Liver (tissue), 9 donors: ENCODE measurements around the gene TRIO. TPM values are rescaled to one million over a fixed set of nuclear protein-coding genes. Genes with fewer than 3 reads are reported as not detected.
A peak's percentile ranks its signal among the peaks of the same experiment; 100 is the strongest.

Experiments
- DNase-seq: peaks from one replicate; pipeline ENCODE4 v3.0.0-alpha.2; 2017; ENCODE audit warnings: low spot score
- H3K27ac ChIP-seq, 2 donors: one replicate each; pipeline ENCODE4 v1.7.0; 2013; ENCODE audit warnings: inconsistent platforms in 2 of 2, low read length in 2 of 2, control low read depth in 1 of 2, low read depth in 1 of 2, mild to moderate bottlenecking in 1 of 2
- H3K27me3 ChIP-seq, 4 donors: one replicate each; pipeline versions ENCODE4 v1.6.1 to v1.7.0; 2013; ENCODE audit warnings: low read length in 3 of 4, inconsistent platforms in 1 of 4, mild to moderate bottlenecking in 1 of 4, moderate library complexity in 1 of 4; ENCODE audit not compliant: control insufficient read depth in 4 of 4, insufficient read depth in 4 of 4
- H3K36me3 ChIP-seq, 4 donors: one replicate each; pipeline versions ENCODE4 v1.6.1 to v1.7.0; 2013; ENCODE audit warnings: low read length in 3 of 4, mild to moderate bottlenecking in 3 of 4, low read depth in 1 of 4, moderate library complexity in 1 of 4; ENCODE audit not compliant: control insufficient read depth in 4 of 4, insufficient read depth in 3 of 4
- H3K4me1 ChIP-seq, 4 donors: one replicate each; pipeline versions ENCODE4 v1.6.1 to v1.7.0; 2013; ENCODE audit warnings: low read length in 3 of 4, mild to moderate bottlenecking in 3 of 4, moderate library complexity in 1 of 4; ENCODE audit not compliant: control insufficient read depth in 4 of 4, insufficient read depth in 4 of 4
- H3K4me3 ChIP-seq, 3 donors: one replicate each; pipeline versions ENCODE4 v1.6.1 to v1.7.0; 2013; ENCODE audit warnings: low read length in 3 of 3, control low read depth in 1 of 3, low read depth in 1 of 3, mild to moderate bottlenecking in 1 of 3
- H3K9ac ChIP-seq, 2 donors: one replicate each; pipeline ENCODE4 v1.7.0; 2013; ENCODE audit warnings: low read length in 2 of 2, mild to moderate bottlenecking in 2 of 2, moderate library complexity in 2 of 2, control low read depth in 1 of 2, low read depth in 1 of 2
- H3K9me3 ChIP-seq, 4 donors: one replicate each; pipeline versions ENCODE4 v1.6.1 to v1.7.0; 2013; ENCODE audit warnings: low read length in 3 of 4; ENCODE audit not compliant: control insufficient read depth in 4 of 4
- FOXA2 ChIP-seq: IDR thresholded peaks from 2 replicates; pipeline ENCODE4 v1.6.1; 2016; ENCODE audit warnings: antibody characterized with exemption
- GABPA ChIP-seq, 2 donors: IDR thresholded peaks in 1 of 2; conservative IDR thresholded peaks in 1 of 2; 2 replicates each; pipeline ENCODE4 v1.6.1; 2016; ENCODE audit warnings: antibody characterized with exemption in 2 of 2, mild to moderate bottlenecking in 1 of 2, moderate library complexity in 1 of 2
- HNF4A ChIP-seq, 2 donors: conservative IDR thresholded peaks; 2 replicates each; pipeline ENCODE4 v1.6.1; 2016; ENCODE audit warnings: antibody characterized with exemption in 2 of 2, mild to moderate bottlenecking in 2 of 2
- HNF4G ChIP-seq: IDR thresholded peaks from 2 replicates; pipeline ENCODE4 v1.6.1; 2016; ENCODE audit warnings: antibody characterized with exemption
- JUND ChIP-seq, 2 donors: IDR thresholded peaks; 2 replicates each; pipeline ENCODE4 v1.6.1; 2016; ENCODE audit warnings: antibody characterized with exemption in 2 of 2
- NR2F2 ChIP-seq: IDR thresholded peaks from 2 replicates; pipeline ENCODE4 v1.6.1; 2016; ENCODE audit warnings: antibody characterized with exemption
- RAD21 ChIP-seq, 2 donors: IDR thresholded peaks; 2 replicates each; pipeline ENCODE4 v1.6.1; 2016; ENCODE audit warnings: antibody characterized with exemption in 2 of 2, mild to moderate bottlenecking in 2 of 2
- RXRA ChIP-seq, 2 donors: IDR thresholded peaks; 2 replicates each; pipeline ENCODE4 v1.6.1; 2017 to 2018; ENCODE audit warnings: antibody characterized with exemption in 2 of 2, mild to moderate bottlenecking in 1 of 2
- SP1 ChIP-seq: IDR thresholded peaks from 2 replicates; pipeline ENCODE4 v1.6.1; 2018; ENCODE audit warnings: antibody characterized with exemption, mild to moderate bottlenecking
- TAF1 ChIP-seq: conservative IDR thresholded peaks from 2 replicates; pipeline ENCODE4 v1.6.1; 2016; ENCODE audit warnings: antibody characterized with exemption, mild to moderate bottlenecking
- YY1 ChIP-seq: IDR thresholded peaks from 2 replicates; pipeline ENCODE4 v1.6.1; 2016; ENCODE audit warnings: antibody characterized with exemption, mild to moderate bottlenecking
- WGBS: extraction: QIAGEN DNeasy Blood & Tissue Kit; methylation state at CpG from one replicate; pipeline ENCODE4 v1.1.7; 2013; 5-methylcytosine and 5-hydroxymethylcytosine counted together
- polyA plus RNA-seq, 2 donors: library from polyadenylated mRNA; stranded (reverse) in 1 of 2; unstranded in 1 of 2; fragments of 200-250 nt in 1 of 2; fragments of >200 nt in 1 of 2; fragmentation: Nextera tagmentation in 1 of 2; extraction: Ambion mirVana in 1 of 2; gene quantifications; one replicate each; pipeline versions ENCODE4 v1.2.1 to v1.2.3, GENCODE V29; 2013 to 2015
- total RNA-seq, 2 donors: library from RNA; depleted of rRNA; stranded (reverse); fragments of >200 nt; gene quantifications; one replicate each; pipeline ENCODE4 v1.2.3, GENCODE V29; 2014
- TF ChIP-seq, protein P1 (sequence below): fragments of 150-350 bp; IDR thresholded peaks from 2 replicates; pipeline ENCODE4 v1.5.1; 2017; ENCODE audit warnings: improper control_type of control experiment, low read depth, low read length; ENCODE audit not compliant: missing input control
- TF ChIP-seq, protein P2 (sequence below): IDR thresholded peaks from 2 replicates; pipeline ENCODE4 v1.6.1; 2016; ENCODE audit warnings: antibody characterized with exemption
- TF ChIP-seq, protein P3 (sequence below): IDR thresholded peaks from 2 replicates; pipeline ENCODE4 v1.6.1; 2016; ENCODE audit warnings: antibody characterized with exemption
- TF ChIP-seq, protein P4 (sequence below): IDR thresholded peaks from 2 replicates; pipeline ENCODE4 v1.6.1; 2016; ENCODE audit warnings: antibody characterized with exemption, mild to moderate bottlenecking
- TF ChIP-seq, protein P5 (sequence below): IDR thresholded peaks from 2 replicates; pipeline ENCODE4 v1.6.1; 2016; ENCODE audit warnings: antibody characterized with exemption
- donor health status: healthy.
- donor health status: healthy.
- donor health status: healthy.
- donor health status: healthy.
- donor health status: healthy.

TRIO gene
- total and polyA plus RNA-seq, 4 donors, result 8.5 to 86.2 (median 16.0) TPM

DNA sequence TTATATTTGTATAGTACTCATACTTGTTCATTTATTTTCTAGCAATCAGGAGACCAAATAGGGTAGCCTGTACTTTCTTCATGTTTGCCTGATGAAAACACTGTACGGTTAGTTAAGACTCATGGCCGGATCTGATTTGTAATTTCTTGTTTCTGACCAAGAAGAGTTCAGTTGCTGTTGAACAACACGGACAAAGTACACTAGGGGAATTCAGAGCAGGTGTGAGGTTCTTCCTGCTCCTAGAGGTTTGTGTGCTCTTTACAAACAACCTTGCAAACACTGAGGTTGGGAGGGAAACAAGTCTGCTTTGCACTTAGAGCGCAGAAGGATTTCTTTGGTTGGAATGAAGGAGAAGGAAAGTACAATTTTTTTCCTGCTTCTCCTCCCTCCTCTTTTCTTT lies 69.7 kb downstream of the TRIO start:
- H3K4me3 ChIP-seq, result no peak overlapping the region
- no peaks in the 10 kb centered on the region for H3K27me3 ChIP-seq
- peaks cover 24 to 45% (median 33%) of the 10 kb centered on the region in 4 donors for H3K4me1 ChIP-seq
- WGBS, result 21% methylated on average over 4 of the region's 4 CpGs
- TF ChIP-seq GABPA (IDR thresholded peaks at IDR 0.05 in 1 of 2, conservative IDR thresholded peaks at IDR 0.05 in 1 of 2) (no peak), RXRA (IDR thresholded peaks at IDR 0.05) (peak; percentile 46 to 53), FOXA2 (peak; percentile 23), TAF1 (no peak), HNF4G (peak; percentile 47), SP1 (peak; percentile 68), RAD21 (IDR thresholded peaks at IDR 0.05) (peak; percentile 26 to 57), JUND (IDR thresholded peaks at IDR 0.05) (peak in 1 of 2 donors; percentile 19), HNF4A (conservative IDR thresholded peaks at IDR 0.05) (peak; percentile 76 to 81), YY1 (peak; percentile 57), NR2F2 (no peak)
- TF ChIP-seq, protein P1, sequence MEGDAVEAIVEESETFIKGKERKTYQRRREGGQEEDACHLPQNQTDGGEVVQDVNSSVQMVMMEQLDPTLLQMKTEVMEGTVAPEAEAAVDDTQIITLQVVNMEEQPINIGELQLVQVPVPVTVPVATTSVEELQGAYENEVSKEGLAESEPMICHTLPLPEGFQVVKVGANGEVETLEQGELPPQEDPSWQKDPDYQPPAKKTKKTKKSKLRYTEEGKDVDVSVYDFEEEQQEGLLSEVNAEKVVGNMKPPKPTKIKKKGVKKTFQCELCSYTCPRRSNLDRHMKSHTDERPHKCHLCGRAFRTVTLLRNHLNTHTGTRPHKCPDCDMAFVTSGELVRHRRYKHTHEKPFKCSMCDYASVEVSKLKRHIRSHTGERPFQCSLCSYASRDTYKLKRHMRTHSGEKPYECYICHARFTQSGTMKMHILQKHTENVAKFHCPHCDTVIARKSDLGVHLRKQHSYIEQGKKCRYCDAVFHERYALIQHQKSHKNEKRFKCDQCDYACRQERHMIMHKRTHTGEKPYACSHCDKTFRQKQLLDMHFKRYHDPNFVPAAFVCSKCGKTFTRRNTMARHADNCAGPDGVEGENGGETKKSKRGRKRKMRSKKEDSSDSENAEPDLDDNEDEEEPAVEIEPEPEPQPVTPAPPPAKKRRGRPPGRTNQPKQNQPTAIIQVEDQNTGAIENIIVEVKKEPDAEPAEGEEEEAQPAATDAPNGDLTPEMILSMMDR, result no peak
- TF ChIP-seq, protein P2, sequence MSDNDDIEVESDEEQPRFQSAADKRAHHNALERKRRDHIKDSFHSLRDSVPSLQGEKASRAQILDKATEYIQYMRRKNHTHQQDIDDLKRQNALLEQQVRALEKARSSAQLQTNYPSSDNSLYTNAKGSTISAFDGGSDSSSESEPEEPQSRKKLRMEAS, result peak; percentile 9
- TF ChIP-seq, protein P3, sequence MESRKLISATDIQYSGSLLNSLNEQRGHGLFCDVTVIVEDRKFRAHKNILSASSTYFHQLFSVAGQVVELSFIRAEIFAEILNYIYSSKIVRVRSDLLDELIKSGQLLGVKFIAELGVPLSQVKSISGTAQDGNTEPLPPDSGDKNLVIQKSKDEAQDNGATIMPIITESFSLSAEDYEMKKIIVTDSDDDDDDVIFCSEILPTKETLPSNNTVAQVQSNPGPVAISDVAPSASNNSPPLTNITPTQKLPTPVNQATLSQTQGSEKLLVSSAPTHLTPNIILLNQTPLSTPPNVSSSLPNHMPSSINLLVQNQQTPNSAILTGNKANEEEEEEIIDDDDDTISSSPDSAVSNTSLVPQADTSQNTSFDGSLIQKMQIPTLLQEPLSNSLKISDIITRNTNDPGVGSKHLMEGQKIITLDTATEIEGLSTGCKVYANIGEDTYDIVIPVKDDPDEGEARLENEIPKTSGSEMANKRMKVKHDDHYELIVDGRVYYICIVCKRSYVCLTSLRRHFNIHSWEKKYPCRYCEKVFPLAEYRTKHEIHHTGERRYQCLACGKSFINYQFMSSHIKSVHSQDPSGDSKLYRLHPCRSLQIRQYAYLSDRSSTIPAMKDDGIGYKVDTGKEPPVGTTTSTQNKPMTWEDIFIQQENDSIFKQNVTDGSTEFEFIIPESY, result no peak
- H3K9me3 ChIP-seq, result no peaks in the 10 kb centered on the region
- no peak overlapping the region for H3K9ac ChIP-seq
- peak overlapping the region; percentile 64 to 88 for H3K27ac ChIP-seq
- no peaks in the 10 kb centered on the region for H3K36me3 ChIP-seq
- no peak for DNase-seq

DNA sequence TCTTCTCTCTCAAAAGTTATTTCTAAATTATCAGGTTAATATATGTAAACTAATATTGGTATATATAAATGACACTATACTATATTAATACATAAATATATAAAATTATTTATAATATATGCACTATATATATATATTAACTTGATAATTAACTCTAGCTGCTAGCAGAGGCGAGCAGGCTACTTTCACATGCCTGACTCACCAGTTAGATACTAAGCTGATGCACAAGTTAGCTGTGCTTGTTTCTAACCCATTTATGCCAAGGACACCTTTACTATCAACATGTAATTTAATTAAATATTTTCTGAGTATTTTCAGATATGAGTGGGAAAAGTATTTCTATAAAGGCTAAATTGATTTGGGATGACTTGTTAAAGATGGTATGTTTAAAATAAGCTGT lies 70.1 kb downstream of the TRIO start:
- H3K9ac ChIP-seq, result no peak overlapping the region
- peaks cover 21 to 44% (median 29%) of the 10 kb centered on the region in 4 donors for H3K4me1 ChIP-seq
- WGBS, result 88% methylated on average over 1 of the region's 1 CpG
- H3K27me3 ChIP-seq, result no peaks in the 10 kb centered on the region
- no peaks in the 10 kb centered on the region for H3K9me3 ChIP-seq
- TF ChIP-seq, protein P4, sequence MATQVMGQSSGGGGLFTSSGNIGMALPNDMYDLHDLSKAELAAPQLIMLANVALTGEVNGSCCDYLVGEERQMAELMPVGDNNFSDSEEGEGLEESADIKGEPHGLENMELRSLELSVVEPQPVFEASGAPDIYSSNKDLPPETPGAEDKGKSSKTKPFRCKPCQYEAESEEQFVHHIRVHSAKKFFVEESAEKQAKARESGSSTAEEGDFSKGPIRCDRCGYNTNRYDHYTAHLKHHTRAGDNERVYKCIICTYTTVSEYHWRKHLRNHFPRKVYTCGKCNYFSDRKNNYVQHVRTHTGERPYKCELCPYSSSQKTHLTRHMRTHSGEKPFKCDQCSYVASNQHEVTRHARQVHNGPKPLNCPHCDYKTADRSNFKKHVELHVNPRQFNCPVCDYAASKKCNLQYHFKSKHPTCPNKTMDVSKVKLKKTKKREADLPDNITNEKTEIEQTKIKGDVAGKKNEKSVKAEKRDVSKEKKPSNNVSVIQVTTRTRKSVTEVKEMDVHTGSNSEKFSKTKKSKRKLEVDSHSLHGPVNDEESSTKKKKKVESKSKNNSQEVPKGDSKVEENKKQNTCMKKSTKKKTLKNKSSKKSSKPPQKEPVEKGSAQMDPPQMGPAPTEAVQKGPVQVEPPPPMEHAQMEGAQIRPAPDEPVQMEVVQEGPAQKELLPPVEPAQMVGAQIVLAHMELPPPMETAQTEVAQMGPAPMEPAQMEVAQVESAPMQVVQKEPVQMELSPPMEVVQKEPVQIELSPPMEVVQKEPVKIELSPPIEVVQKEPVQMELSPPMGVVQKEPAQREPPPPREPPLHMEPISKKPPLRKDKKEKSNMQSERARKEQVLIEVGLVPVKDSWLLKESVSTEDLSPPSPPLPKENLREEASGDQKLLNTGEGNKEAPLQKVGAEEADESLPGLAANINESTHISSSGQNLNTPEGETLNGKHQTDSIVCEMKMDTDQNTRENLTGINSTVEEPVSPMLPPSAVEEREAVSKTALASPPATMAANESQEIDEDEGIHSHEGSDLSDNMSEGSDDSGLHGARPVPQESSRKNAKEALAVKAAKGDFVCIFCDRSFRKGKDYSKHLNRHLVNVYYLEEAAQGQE, result no peak
- TF ChIP-seq, protein P5, sequence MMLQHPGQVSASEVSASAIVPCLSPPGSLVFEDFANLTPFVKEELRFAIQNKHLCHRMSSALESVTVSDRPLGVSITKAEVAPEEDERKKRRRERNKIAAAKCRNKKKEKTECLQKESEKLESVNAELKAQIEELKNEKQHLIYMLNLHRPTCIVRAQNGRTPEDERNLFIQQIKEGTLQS, result no peak
- TF ChIP-seq, protein P2, result no peak
- TF ChIP-seq YY1 (no peak), SP1 (no peak)
- H3K36me3 ChIP-seq, result no peaks in the 10 kb centered on the region
- DNase-seq, result no peak
- no peak overlapping the region for H3K4me3 ChIP-seq
- peak overlapping the region; percentile 64 to 88 for H3K27ac ChIP-seq
